Nephron progenitor cell (in vitro differentiated cells): Measurements from ENCODE around the gene TMEM18.

Experiments
- DNase-seq: peaks from one replicate; pipeline ENCODE4 v3.0.0; 2021
- H3K27ac Mint-ChIP-seq: 2 replicates; pipeline ENCODE4 v1.8.0; 2021; ENCODE audit warnings: mild to moderate bottlenecking, moderate library complexity, mixed read lengths
- H3K27me3 Mint-ChIP-seq: 2 replicates; pipeline ENCODE4 v1.8.0; 2021; ENCODE audit warnings: mild to moderate bottlenecking, low read depth, mixed read lengths; ENCODE audit not compliant: poor library complexity
- H3K36me3 Mint-ChIP-seq: 2 replicates; pipeline ENCODE4 v1.8.0; 2021; ENCODE audit warnings: low read depth, mixed read lengths
- H3K4me1 Mint-ChIP-seq: 2 replicates; pipeline ENCODE4 v1.8.0; 2021; ENCODE audit warnings: mixed read lengths
- H3K4me3 Mint-ChIP-seq: 2 replicates; pipeline ENCODE4 v1.8.0; 2021; ENCODE audit warnings: mild to moderate bottlenecking, moderate library complexity, mixed read lengths
- H3K9me3 Mint-ChIP-seq: 2 replicates; pipeline ENCODE4 v1.8.0; 2021; ENCODE audit warnings: mild to moderate bottlenecking, moderate library complexity, mixed read lengths
- TF ChIP-seq, protein P1 (sequence below): fragments of 200-600 bp; sonication (generic); IDR thresholded peaks from 2 replicates; pipeline ENCODE4 v1.5.0; 2021; ENCODE audit warnings: antibody characterized with exemption

TMEM18 gene

DNA sequence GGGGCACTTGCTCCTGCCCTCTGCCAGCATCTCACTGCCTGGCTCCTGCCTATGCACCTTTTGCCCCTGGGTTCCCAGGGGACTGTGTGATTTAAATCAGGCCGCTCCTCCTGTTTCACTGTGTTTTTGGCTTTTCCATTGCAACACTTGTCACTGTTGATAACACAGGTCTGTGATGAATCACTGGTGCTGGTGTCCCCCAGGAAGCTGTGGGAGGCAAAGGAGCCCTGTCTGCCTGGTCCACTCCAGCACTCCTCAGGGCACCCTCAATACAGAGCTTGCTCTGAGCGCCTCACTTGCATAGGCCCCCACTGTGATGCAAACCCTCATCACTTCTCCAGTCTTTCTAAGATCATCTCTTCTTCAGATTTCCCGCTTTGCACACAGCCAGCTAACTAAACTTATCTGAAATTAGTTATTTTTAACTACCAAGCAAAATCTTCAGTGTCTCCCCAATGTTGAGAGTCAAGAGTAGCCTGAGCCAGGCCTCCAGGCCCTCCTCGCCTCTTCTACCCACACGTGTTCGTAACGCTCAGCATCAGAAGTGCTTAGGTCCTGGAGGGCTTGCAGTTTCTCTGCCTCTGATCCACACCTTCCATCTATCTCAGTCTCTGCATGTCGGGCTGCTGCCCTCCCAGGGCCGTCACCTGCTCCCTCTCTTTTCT is 2.8 kb downstream of the TMEM18 start:
- Mint-ChIP-seq H3K4me1 (peaks cover 64% of the 10 kb centered on the region), H3K27ac (peak overlapping the region; percentile 1), H3K4me3 (peak overlapping the region; percentile 19), H3K27me3 (peaks cover 5% of the 10 kb centered on the region), H3K36me3 (peaks cover 27% of the 10 kb centered on the region), H3K9me3 (no peaks in the 10 kb centered on the region)
- TF ChIP-seq, protein P1, sequence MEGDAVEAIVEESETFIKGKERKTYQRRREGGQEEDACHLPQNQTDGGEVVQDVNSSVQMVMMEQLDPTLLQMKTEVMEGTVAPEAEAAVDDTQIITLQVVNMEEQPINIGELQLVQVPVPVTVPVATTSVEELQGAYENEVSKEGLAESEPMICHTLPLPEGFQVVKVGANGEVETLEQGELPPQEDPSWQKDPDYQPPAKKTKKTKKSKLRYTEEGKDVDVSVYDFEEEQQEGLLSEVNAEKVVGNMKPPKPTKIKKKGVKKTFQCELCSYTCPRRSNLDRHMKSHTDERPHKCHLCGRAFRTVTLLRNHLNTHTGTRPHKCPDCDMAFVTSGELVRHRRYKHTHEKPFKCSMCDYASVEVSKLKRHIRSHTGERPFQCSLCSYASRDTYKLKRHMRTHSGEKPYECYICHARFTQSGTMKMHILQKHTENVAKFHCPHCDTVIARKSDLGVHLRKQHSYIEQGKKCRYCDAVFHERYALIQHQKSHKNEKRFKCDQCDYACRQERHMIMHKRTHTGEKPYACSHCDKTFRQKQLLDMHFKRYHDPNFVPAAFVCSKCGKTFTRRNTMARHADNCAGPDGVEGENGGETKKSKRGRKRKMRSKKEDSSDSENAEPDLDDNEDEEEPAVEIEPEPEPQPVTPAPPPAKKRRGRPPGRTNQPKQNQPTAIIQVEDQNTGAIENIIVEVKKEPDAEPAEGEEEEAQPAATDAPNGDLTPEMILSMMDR = no peak
- DNase-seq = no peak

- Mint-ChIP-seq H3K4me1 (peaks cover 59% of the 10 kb centered on the region), H3K4me3 (no peak overlapping the region), H3K9me3 (no peaks in the 10 kb centered on the region), H3K27ac (no peak overlapping the region), H3K27me3 (peaks cover 5% of the 10 kb centered on the region), H3K36me3 (peaks cover 27% of the 10 kb centered on the region)
- TF ChIP-seq, protein P1 = no peak
- no peak for DNase-seq
Observed at GRCh38 chr2:673615-674320, 3.4 kb downstream of the TMEM18 start.

DNA sequence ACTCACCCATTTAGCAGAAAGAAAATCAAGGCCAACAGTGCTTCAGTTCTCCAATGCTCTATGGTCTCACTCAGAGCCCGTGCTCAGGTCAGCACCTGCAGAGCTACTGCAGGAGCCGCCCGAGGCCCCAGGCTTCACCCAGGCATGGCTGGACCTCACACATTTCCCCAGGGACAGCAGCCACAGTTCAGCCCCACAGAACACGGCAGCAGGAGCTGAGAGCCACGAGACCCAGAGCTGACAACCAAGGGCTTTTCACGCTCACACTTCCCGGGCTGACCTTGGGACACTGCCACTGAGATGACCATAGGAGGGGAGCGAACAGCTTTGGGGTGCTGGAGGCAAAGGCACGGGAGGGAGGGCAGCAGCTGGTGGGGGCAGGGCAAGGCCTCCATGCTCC is 4.2 kb downstream of the TMEM18 start:
- Mint-ChIP-seq H3K27ac (no peak overlapping the region), H3K4me1 (peaks cover 52% of the 10 kb centered on the region), H3K27me3 (peaks cover 5% of the 10 kb centered on the region), H3K9me3 (peaks cover 4% of the 10 kb centered on the region), H3K36me3 (peaks cover 32% of the 10 kb centered on the region), H3K4me3 (peak overlapping the region; percentile 32)
- DNase-seq = no peak
- TF ChIP-seq, protein P1 = no peak

GRCh38 chr2:672606-672905 is 4.7 kb downstream of the TMEM18 start:
- no peak for DNase-seq
- H3K27ac Mint-ChIP-seq = no peak overlapping the region
- peaks cover 37% of the 10 kb centered on the region for H3K36me3 Mint-ChIP-seq
- TF ChIP-seq, protein P1 = no peak
- no peak overlapping the region for H3K4me3 Mint-ChIP-seq
- H3K27me3 Mint-ChIP-seq = peaks cover 5% of the 10 kb centered on the region
- peaks cover 48% of the 10 kb centered on the region for H3K4me1 Mint-ChIP-seq
- peaks cover 8% of the 10 kb centered on the region for H3K9me3 Mint-ChIP-seq

- TF ChIP-seq, protein P1 = no peak
- H3K9me3 Mint-ChIP-seq = peaks cover 12% of the 10 kb centered on the region
- peaks cover 5% of the 10 kb centered on the region for H3K27me3 Mint-ChIP-seq
- peaks cover 48% of the 10 kb centered on the region for H3K4me1 Mint-ChIP-seq
- H3K27ac Mint-ChIP-seq = no peak overlapping the region
- H3K36me3 Mint-ChIP-seq = peaks cover 42% of the 10 kb centered on the region
- no peak for DNase-seq
- no peak overlapping the region for H3K4me3 Mint-ChIP-seq
Observed at GRCh38 chr2:671787-672605, 5.2 kb downstream of the TMEM18 start.
